Astrocyte of the spinal cord (primary cell): ENCODE measurements around the gene RGS9.

Source experiments
- DNase-seq: peaks from one replicate; pipeline ENCODE4 v3.0.0; 2011; ENCODE audit warnings: low read depth, low spot score
- H3K4me3 ChIP-seq: 2 replicates; pipeline ENCODE4 v1.5.1; 2011; ENCODE audit warnings: low read depth, mild to moderate bottlenecking, low read length, moderate library complexity
- in situ Hi-C: cut with HindIII; loops from 2 replicates; pipeline ENCODE4 v1.10.0; 2017; ENCODE audit warnings: low sequenced_read_pairs
- TF ChIP-seq, protein P1 (sequence below): IDR thresholded peaks from 2 replicates; pipeline ENCODE4 v1.5.1; 2012; ENCODE audit warnings: low read depth, mild to moderate bottlenecking, low read length, inconsistent platforms

The RGS9 gene

DNA sequence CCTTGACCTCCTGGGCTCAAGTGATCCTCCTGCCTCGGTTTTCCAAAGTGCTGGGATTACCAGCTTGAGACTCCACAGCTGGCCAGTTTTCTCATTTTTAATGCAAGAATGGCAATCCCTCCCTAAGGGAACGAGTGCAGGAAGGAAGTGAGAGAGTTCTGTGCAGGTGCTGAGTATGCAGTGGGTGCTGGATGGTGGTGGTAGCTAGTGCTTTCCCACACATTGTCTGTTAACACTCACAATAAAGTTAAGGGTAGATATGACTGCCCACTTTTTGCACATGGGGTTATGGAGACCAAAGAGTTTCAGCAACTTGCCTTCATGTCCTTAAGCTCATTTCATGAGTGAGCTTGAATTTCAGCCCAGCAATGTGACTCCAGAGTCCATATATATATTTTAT, 18.5 kb downstream of the RGS9 start:
- TF ChIP-seq, protein P1, sequence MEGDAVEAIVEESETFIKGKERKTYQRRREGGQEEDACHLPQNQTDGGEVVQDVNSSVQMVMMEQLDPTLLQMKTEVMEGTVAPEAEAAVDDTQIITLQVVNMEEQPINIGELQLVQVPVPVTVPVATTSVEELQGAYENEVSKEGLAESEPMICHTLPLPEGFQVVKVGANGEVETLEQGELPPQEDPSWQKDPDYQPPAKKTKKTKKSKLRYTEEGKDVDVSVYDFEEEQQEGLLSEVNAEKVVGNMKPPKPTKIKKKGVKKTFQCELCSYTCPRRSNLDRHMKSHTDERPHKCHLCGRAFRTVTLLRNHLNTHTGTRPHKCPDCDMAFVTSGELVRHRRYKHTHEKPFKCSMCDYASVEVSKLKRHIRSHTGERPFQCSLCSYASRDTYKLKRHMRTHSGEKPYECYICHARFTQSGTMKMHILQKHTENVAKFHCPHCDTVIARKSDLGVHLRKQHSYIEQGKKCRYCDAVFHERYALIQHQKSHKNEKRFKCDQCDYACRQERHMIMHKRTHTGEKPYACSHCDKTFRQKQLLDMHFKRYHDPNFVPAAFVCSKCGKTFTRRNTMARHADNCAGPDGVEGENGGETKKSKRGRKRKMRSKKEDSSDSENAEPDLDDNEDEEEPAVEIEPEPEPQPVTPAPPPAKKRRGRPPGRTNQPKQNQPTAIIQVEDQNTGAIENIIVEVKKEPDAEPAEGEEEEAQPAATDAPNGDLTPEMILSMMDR = no peak
- in situ Hi-C loops = no loop called here
- H3K4me3 ChIP-seq = no peak overlapping the region
- no peak for DNase-seq

DNA sequence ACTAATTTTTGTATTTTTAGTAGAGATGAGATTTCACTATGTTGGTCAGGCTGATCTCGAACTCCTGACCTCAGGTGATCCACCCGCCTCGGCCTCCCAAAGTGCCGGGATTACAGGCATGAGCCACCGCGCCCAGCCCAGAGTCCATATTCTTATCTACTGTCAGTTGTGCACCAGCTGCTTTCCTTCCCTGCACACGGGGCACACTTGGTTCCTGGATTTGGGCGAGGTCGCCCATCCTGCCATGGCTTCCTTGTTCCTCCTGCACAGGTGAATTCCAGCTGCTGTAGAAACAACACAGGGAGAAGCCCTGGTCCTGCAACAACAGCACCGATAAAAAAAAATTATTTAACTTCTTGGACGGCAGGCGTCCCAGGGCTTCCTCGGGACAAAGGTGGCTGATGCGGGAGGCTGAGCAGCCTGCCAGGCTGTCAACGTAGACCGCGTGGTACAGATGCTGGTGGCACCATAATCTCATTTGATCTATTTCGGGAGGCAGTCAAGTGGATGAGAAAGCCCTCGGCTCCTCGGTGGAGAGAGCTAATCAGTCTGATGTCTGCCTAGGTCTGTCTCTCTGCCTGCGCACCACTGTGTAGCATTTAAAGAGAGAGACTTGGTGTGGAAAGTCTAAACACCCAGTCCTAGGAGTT, 19.1 kb downstream of the RGS9 start:
- no peak overlapping the region for H3K4me3 ChIP-seq
- TF ChIP-seq, protein P1 = no peak
- in situ Hi-C loops = no loop called here
- no peak for DNase-seq

DNA sequence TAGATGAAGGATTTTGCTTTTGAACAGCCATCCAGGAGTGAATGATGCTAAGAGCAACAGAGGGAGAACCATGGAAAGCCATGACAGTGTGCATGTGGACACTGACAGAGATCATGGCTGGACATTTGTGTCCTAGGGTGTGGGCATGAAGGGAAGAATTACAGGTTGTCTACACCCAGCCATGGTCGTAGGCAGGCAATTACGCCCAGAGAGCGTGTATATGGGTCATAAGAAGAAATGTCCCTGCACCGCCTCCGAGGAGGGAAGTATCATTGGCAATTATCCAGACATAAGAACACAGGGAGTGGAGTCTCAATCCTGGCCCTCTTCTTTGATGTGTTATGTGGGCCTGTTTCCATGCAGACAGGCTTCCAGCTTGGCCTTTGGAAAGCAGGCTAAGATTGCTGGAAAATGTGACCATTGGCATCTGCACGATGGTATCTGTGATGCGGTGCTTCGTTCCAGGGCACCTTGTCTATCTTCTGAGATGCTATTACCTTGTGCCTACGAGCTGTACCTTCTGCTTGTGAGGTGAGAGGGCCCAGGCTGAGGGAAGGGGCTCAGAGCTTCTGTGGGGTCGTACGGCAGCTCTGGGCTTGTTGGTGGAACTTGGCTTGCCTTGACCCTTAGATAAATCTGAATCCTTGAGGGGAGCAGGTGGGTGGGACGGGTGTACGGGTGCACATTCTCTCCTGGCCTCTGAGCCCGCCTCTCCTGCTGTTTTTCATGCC, 19.8 kb downstream of the RGS9 start:
- no peak overlapping the region for H3K4me3 ChIP-seq
- TF ChIP-seq, protein P1 = no peak
- in situ Hi-C loops = no loop called here
- DNase-seq = no peak

DNA sequence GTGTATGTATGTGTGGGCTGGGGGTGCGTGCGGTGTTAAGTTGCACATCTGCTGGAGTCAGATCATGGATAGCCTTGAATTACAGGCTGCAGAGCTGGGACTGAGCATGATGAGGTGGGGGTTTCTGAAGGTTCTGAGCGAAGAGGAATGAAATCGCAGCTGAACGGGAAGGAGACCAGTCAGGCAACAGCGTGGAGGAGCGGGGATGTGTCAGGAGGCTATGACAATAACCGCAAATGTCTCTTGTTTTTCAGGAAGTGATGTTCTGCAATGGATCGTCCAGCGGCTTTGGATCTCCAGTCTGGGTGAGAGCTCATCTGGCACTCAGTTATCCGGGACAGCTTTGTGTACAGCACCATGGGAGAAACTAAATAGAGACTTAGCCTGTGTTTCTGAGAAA, 20.9 kb downstream of the RGS9 start:
- in situ Hi-C loops = no loop called here
- H3K4me3 ChIP-seq = no peak overlapping the region
- TF ChIP-seq, protein P1 = no peak
- DNase-seq = no peak

DNA sequence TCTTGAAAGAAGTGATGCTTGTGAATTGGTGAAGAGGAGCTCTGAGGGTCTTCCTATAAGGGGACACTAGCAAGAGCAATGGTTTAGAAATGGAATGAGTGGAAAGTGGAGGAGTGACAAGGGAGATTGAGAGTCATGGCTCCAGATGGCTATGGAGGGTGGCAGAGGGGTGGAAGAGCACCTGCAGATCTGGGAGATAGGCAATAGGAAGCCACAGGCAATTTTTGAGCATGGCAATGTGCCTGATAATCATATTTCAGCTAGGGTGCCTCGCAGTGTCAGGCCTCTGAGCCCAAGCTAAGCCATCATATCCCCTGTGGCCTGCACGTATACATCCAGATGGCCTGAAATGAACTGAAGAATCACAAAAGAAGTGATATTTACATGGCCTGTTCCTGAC, 21.5 kb downstream of the RGS9 start:
- TF ChIP-seq, protein P1 = no peak
- no peak for DNase-seq
- no peak overlapping the region for H3K4me3 ChIP-seq
- in situ Hi-C loops = no loop called here

DNA sequence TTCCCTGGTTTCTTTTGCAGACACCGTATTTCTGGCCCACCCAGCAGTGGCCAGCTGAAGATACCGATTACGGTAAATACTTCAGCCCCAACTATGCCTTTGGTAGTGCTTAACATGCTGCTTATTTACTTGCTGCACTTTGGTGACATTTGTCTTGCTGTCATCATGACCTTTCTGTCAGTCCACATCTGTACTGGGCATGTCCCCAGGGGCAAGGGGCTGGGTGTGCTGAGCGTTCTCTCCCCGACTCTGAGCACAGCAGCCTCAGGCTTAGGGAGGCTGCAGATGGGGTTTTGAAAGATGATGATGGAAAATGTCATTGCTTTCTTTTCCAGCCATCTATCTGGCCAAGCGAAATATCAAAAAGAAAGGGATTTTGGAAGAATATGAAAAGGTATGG, 23.3 kb downstream of the RGS9 start:
- TF ChIP-seq, protein P1 = no peak
- in situ Hi-C loops = no loop called here
- no peak for DNase-seq
- no peak overlapping the region for H3K4me3 ChIP-seq
